ENCODE results near the gene NUP214.
A peak's percentile ranks its signal among the peaks of the same experiment; 100 is the strongest.

Gene NUP214

GRCh38 chr9:131279863-131280570, 154.6 kb downstream of the NUP214 start:
- Mint-ChIP-seq H3K27ac (peak overlapping the region; percentile 75), H3K4me1 (ENCODE audit: low read depth) (peaks cover 37% of the 10 kb centered on the region), H3K36me3 (ENCODE audit: low read depth) (peaks cover 17% of the 10 kb centered on the region), H3K9me3 (no peaks in the 10 kb centered on the region), H3K4me3 (no peak overlapping the region), H3K27me3 (peaks cover 41% of the 10 kb centered on the region)
- intact Hi-C loops (cut with micrococcal nuclease), result loop anchor here (5.0 to 10.0 kb wide), 2 partner anchors 43 to 95 kb away; no protein-coding TSS in a partner anchor

- Mint-ChIP-seq H3K4me1 (ENCODE audit: low read depth) (peaks cover 37% of the 10 kb centered on the region), H3K36me3 (ENCODE audit: low read depth) (peaks cover 11% of the 10 kb centered on the region), H3K27ac (peak overlapping the region; percentile 75), H3K27me3 (peaks cover 41% of the 10 kb centered on the region), H3K4me3 (no peak overlapping the region), H3K9me3 (no peaks in the 10 kb centered on the region)
- intact Hi-C loops (cut with micrococcal nuclease), result no loop called here
Observed at GRCh38 chr9:131280660-131281059, 155.3 kb downstream of the NUP214 start.

GRCh38 chr9:131281119-131281965, 156.0 kb downstream of the NUP214 start:
- H3K27ac Mint-ChIP-seq, result no peak overlapping the region
- intact Hi-C loops (cut with micrococcal nuclease), result no loop called here
- peaks cover 37% of the 10 kb centered on the region for H3K4me1 Mint-ChIP-seq (ENCODE audit: low read depth)
- no peak overlapping the region for H3K4me3 Mint-ChIP-seq
- H3K9me3 Mint-ChIP-seq, result no peaks in the 10 kb centered on the region
- H3K36me3 Mint-ChIP-seq (ENCODE audit: low read depth), result peaks cover 4% of the 10 kb centered on the region
- peaks cover 41% of the 10 kb centered on the region for H3K27me3 Mint-ChIP-seq

- Mint-ChIP-seq H3K36me3 (ENCODE audit: low read depth) (no peaks in the 10 kb centered on the region), H3K4me1 (ENCODE audit: low read depth) (peaks cover 37% of the 10 kb centered on the region), H3K27ac (peak overlapping the region; percentile 4), H3K27me3 (peaks cover 41% of the 10 kb centered on the region), H3K4me3 (peak overlapping the region; percentile 11), H3K9me3 (no peaks in the 10 kb centered on the region)
- intact Hi-C loops (cut with micrococcal nuclease), result no loop called here
Observed at GRCh38 chr9:131282175-131282574, 156.8 kb downstream of the NUP214 start.

- H3K27me3 Mint-ChIP-seq, result peaks cover 41% of the 10 kb centered on the region
- no peak overlapping the region for H3K27ac Mint-ChIP-seq
- H3K4me3 Mint-ChIP-seq, result peak overlapping the region; percentile 36
- no peaks in the 10 kb centered on the region for H3K9me3 Mint-ChIP-seq
- peaks cover 37% of the 10 kb centered on the region for H3K4me1 Mint-ChIP-seq (ENCODE audit: low read depth)
- no peaks in the 10 kb centered on the region for H3K36me3 Mint-ChIP-seq (ENCODE audit: low read depth)
- intact Hi-C loops (cut with micrococcal nuclease), result no loop called here
Observed at GRCh38 chr9:131282688-131283422, 157.5 kb downstream of the NUP214 start.

All from dendritic cell treated with granulocyte-macrophage colony-stimulating factor and Interleukin-4, amounts not matched to agents 40 ng/mL and 50 ng/mL, for 4 days (primary cell).